Glutamatergic neuron (in vitro differentiated cells): ENCODE measurements around the gene RAB43. TPM values are rescaled to one million over a fixed set of nuclear protein-coding genes. Genes with fewer than 3 reads are reported as not detected.
A peak's percentile ranks its signal among the peaks of the same experiment; 100 is the strongest.
"Not testable (repeated sequence)": the region's sequence is repeated elsewhere in the genome, so short reads cannot be mapped to it uniquely, and the experiment has no call there.

Source experiments
- DNase-seq: peaks from one replicate; pipeline ENCODE4 v3.0.0; 2022
- H3K27ac Mint-ChIP-seq: one replicate; pipeline ENCODE4 v1.8.0; 2020; ENCODE audit warnings: mild to moderate bottlenecking, mixed read lengths, inconsistent platforms; ENCODE audit not compliant: unreplicated experiment
- H3K27me3 Mint-ChIP-seq: one replicate; pipeline ENCODE4 v1.8.0; 2020; ENCODE audit warnings: mild to moderate bottlenecking, moderate library complexity, mixed read lengths, inconsistent platforms; ENCODE audit not compliant: unreplicated experiment
- H3K36me3 Mint-ChIP-seq: one replicate; pipeline ENCODE4 v1.8.0; 2020; ENCODE audit warnings: mild to moderate bottlenecking, mixed read lengths, inconsistent platforms; ENCODE audit not compliant: unreplicated experiment
- H3K4me1 Mint-ChIP-seq: one replicate; pipeline ENCODE4 v1.8.0; 2020; ENCODE audit warnings: mild to moderate bottlenecking, low read depth, mixed read lengths, inconsistent platforms; ENCODE audit not compliant: unreplicated experiment
- H3K4me3 Mint-ChIP-seq: one replicate; pipeline ENCODE4 v1.8.0; 2020; ENCODE audit warnings: mild to moderate bottlenecking, mixed read lengths, inconsistent platforms; ENCODE audit not compliant: unreplicated experiment
- H3K9me3 Mint-ChIP-seq: one replicate; pipeline ENCODE4 v1.8.0; 2020; ENCODE audit warnings: mild to moderate bottlenecking, moderate library complexity, mixed read lengths, inconsistent platforms; ENCODE audit not compliant: unreplicated experiment
- total RNA-seq: library from RNA; stranded (reverse); fragmentation: NEBNext Ultra II Directional; extraction: Animal tissue kit (Norgen Biotek cat#: 25700); gene quantifications from one replicate; pipeline ENCODE4 v1.2.1, GENCODE V29; 2021; ENCODE audit not compliant: unreplicated experiment
- TF ChIP-seq, protein P1 (sequence below): fragments of 200-600 bp; sonication (generic); IDR thresholded peaks from one replicate; pipeline ENCODE4 v1.5.0; 2021; ENCODE audit not compliant: partially characterized antibody, unreplicated experiment

Gene RAB43
- total RNA-seq, 1 donor from 2014 or later, result 2.3 TPM

DNA sequence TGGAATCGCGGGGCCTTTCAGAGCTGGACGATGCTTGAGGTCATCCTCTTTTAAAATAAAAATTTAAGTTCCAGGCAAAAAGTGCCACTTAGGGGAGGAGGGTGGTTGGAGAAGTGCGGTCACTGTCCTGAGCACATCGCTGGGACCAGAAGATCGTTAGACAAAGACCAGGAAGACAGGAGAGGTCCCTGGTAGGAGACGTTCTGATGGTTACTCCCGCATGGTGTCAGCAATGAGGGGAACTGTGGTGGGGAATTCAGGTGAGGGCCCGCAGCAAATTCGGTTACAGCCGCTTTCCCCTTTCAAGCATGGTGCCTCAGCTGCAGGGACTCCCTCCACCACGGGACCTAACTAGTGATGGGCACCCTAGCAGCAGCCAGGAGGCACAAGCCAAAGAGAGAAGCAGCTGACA is 40.3 kb upstream of the RAB43 start:
- peak overlapping the region; percentile 99 for H3K27ac Mint-ChIP-seq
- TF ChIP-seq, protein P1, sequence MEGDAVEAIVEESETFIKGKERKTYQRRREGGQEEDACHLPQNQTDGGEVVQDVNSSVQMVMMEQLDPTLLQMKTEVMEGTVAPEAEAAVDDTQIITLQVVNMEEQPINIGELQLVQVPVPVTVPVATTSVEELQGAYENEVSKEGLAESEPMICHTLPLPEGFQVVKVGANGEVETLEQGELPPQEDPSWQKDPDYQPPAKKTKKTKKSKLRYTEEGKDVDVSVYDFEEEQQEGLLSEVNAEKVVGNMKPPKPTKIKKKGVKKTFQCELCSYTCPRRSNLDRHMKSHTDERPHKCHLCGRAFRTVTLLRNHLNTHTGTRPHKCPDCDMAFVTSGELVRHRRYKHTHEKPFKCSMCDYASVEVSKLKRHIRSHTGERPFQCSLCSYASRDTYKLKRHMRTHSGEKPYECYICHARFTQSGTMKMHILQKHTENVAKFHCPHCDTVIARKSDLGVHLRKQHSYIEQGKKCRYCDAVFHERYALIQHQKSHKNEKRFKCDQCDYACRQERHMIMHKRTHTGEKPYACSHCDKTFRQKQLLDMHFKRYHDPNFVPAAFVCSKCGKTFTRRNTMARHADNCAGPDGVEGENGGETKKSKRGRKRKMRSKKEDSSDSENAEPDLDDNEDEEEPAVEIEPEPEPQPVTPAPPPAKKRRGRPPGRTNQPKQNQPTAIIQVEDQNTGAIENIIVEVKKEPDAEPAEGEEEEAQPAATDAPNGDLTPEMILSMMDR, result no peak
- DNase-seq, result no peak
- peak overlapping the region; percentile 93 for H3K4me3 Mint-ChIP-seq
- H3K4me1 Mint-ChIP-seq, result peaks cover 13% of the 10 kb centered on the region
- H3K27me3 Mint-ChIP-seq, result peaks cover 8% of the 10 kb centered on the region
- no peaks in the 10 kb centered on the region for H3K36me3 Mint-ChIP-seq
- H3K9me3 Mint-ChIP-seq, result peaks cover 10% of the 10 kb centered on the region

DNA sequence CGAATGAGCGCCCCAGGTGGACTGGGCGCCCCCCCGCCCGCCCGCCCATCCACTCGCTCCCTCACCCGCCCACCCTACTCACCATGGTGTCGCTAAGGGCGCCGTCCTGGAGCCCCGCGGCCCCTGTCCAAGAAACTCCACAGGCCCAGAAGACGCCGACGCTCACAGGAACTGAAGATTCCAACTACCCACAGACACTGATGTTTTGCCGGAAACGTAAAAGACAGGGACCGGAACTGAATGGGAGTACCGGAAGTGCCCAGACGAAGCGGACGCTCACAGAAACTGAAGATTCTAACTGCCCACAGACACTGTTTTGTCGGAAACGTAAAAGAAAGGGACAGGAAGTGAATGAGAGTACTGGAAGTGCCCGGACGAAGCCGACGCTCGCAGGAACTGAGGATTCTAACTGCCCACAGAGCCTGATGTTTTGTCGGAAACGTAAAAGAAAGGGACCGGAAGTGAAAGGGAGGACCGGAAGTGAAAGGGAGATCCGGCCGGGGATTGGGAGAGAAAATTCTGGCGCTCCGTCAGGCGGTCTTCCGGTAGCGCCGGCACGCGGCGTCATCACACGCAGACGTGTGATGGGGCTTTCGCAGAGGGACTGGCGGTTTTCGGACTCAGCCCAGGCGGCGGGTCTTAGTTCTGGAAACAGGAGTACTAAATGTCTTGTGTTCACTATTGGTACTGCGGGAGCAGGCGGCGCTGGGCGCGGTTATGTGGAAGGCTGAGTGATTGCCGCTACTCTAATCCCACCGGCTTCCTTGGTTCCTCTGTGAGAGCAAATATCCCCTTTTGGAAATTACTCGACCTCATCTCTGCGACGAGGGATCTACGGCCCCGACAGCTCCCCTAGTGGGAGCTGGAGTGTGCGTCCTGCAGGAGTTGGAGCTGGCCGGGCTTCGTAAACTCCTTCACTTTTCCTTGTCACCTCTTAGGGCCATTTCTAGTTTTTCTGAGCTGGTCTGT is 39.6 kb upstream of the RAB43 start, which contains the start of gene ISY1:
Gene ISY1, minus strand, starts transcription at position 173 of the 969 bp plus-strand sequence. Its CDS starts 88 bp downstream, at position 85.
- peaks cover 10% of the 10 kb centered on the region for H3K9me3 Mint-ChIP-seq
- peaks cover 13% of the 10 kb centered on the region for H3K4me1 Mint-ChIP-seq
- H3K36me3 Mint-ChIP-seq, result no peaks in the 10 kb centered on the region
- H3K27ac Mint-ChIP-seq, result peak within 1 kb of the TSS; percentile 99
- peak within 1 kb of the TSS; percentile 93 for H3K4me3 Mint-ChIP-seq
- TF ChIP-seq, protein P1, result peak; percentile 81
- DNase-seq, result peak; percentile 81
- H3K27me3 Mint-ChIP-seq, result peaks cover 8% of the 10 kb centered on the region

DNA sequence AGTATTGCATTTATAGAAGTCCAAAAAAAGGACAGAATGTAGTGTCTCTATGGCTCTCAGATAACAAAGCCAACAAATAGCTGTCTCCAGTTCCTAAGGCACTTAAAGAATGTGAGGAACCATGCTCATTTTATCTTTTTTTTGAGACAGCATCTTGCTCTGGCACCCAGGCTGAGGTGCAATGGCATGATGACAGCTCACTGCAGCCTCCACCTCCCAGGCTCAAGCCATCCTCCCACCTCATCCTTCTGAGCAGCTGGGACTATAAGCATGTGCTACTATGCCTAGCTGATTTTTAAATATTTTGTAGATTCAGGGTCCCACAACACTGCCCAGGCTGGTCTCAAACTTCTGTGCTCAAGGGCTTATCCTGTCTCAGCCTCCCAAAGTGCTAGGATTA is 23.2 kb upstream of the RAB43 start:
- no peak overlapping the region for H3K27ac Mint-ChIP-seq
- H3K36me3 Mint-ChIP-seq, result no peaks in the 10 kb centered on the region
- no peaks in the 10 kb centered on the region for H3K4me1 Mint-ChIP-seq
- DNase-seq, result no peak
- TF ChIP-seq, protein P1, result no peak
- H3K9me3 Mint-ChIP-seq, result no peaks in the 10 kb centered on the region
- H3K4me3 Mint-ChIP-seq, result no peak overlapping the region
- H3K27me3 Mint-ChIP-seq, result no peaks in the 10 kb centered on the region

DNA sequence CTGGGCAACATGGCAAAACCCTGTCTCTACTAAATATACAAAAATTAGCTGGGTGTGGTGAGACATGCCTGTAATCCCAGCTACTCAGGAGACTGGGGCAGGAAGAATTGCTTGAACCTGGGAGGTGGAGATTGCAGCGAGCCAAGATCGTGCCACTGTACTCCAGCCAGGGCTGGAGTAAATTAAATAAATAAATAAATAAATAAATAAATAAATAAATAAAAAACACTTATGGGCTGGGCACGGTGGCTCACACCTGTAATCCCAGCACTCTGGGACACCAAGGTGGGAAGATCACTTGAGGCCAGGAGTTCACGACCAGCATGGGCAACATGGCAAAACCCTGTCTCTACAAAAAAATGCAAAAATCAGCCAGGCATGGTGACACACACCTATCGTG is 19.4 kb upstream of the RAB43 start:
- H3K27ac Mint-ChIP-seq, H3K36me3 Mint-ChIP-seq, H3K4me3 Mint-ChIP-seq, H3K27me3 Mint-ChIP-seq, H3K9me3 Mint-ChIP-seq, H3K4me1 Mint-ChIP-seq, DNase-seq: not testable (repeated sequence)

DNA sequence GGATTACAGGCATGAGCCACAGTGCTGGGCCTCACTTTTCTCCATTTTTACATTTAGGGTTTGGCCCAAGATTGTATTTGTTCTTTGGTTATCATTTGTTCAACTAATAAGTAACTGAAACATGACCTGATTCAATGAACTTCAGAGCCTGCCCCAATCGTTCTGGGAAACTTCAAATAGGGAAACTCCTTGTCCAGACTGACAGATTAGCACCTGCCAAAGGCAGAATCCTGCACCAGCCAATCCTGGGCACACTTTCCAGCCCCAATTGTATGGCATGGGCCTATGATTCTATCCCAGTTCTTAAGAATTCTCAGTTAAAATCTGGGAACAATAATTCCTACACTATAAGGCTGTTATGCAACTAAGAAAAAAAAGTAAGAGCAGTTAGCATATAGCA is 18.3 kb upstream of the RAB43 start:
- Mint-ChIP-seq H3K4me1 (no peaks in the 10 kb centered on the region), H3K27me3 (no peaks in the 10 kb centered on the region), H3K36me3 (no peaks in the 10 kb centered on the region), H3K9me3 (no peaks in the 10 kb centered on the region), H3K4me3 (no peak overlapping the region), H3K27ac (no peak overlapping the region)
- no peak for DNase-seq
- TF ChIP-seq, protein P1, result no peak

DNA sequence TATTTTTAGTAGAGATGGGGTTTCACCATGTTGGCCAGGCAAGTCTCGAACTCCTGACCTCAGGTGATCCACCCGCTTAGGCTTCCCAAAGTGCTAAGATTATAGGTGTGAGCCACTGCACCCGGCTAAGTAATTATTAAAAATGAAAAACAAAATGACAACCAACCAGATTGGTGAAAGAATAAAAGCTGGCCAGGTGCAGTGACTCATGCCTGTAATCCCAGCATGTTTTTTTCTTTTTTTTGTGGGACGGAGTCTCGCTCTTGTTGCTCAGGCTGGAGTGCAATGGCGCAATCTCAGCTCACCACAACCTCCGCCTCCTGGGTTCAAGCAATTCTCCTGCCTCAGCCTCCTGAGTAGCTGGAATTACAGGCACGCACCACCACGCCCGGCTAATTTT is 14.7 kb upstream of the RAB43 start:
- not testable (repeated sequence) for H3K9me3 Mint-ChIP-seq, H3K36me3 Mint-ChIP-seq, DNase-seq, H3K4me3 Mint-ChIP-seq, H3K4me1 Mint-ChIP-seq, H3K27ac Mint-ChIP-seq, H3K27me3 Mint-ChIP-seq
